Hematopoietic multipotent progenitor cell (in vitro differentiated cells): ENCODE measurements around the gene CNKSR1. TPM values are rescaled to one million over a fixed set of nuclear protein-coding genes. Genes with fewer than 3 reads are reported as not detected.

ENCODE experiments used
- DNase-seq, 3 donors: peaks; one replicate each; pipeline ENCODE4 v3.0.0-alpha.2; 2011 to 2015; ENCODE audit warnings: low read depth in 2 of 3, low spot score in 2 of 3
- total RNA-seq: library from RNA; depleted of rRNA; stranded (reverse); fragments of >200 nt; gene quantifications from one replicate; pipeline ENCODE4 v1.2.3, GENCODE V29; 2012

Gene CNKSR1, protein sequence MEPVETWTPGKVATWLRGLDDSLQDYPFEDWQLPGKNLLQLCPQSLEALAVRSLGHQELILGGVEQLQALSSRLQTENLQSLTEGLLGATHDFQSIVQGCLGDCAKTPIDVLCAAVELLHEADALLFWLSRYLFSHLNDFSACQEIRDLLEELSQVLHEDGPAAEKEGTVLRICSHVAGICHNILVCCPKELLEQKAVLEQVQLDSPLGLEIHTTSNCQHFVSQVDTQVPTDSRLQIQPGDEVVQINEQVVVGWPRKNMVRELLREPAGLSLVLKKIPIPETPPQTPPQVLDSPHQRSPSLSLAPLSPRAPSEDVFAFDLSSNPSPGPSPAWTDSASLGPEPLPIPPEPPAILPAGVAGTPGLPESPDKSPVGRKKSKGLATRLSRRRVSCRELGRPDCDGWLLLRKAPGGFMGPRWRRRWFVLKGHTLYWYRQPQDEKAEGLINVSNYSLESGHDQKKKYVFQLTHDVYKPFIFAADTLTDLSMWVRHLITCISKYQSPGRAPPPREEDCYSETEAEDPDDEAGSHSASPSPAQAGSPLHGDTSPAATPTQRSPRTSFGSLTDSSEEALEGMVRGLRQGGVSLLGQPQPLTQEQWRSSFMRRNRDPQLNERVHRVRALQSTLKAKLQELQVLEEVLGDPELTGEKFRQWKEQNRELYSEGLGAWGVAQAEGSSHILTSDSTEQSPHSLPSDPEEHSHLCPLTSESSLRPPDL
- 5.9 TPM for total RNA-seq

DNA sequence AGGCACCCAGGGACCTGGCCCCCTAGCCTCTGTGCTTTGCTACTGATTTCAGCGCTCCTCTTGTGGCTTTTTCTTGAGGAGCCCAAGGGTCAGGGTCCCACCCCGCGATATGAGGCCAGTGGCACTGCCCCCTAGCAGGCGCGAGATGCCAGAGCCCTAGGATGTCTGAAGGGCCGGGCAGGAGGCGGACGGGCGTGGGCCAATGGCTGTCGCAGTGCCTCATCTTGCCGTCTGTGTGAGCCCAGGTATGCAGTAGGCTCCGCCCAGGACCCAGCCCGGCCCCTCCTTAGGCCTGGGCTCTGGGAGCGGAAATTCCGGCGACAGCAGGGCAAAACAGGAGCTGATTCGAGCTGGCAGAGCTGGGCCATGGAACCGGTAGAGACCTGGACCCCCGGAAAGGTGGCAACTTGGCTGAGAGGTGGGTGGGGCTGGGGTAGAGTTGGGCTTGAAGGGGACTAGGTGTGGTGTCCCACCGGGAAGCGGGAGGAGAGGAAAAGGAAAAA, at the start of gene CNKSR1:
CNKSR1 (plus strand) TSS at position 310 of the 503 bp plus-strand sequence; CDS start at position 367, 57 bp downstream.
- DNase-seq, result no peak

DNA sequence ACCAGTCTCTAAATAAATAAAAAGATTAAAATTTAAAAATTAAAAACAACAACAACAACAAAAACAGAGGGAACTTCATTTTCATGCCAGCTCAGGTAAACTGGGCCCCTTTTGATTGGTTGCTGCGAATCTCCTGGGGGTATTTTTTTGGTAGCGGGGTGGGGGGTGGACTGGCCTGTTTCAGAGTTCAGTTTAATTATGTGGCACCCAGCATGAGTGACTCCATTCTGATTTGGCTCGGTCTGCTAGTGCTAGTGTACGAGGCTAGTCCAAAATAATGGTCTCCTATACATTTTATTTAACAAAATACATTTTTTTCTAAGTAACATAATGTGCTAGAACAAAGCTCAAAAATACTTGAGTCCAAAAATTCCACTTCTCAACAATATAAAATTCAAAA, 47.5 kb upstream of the CNKSR1 start:
- DNase-seq, result no peak

DNA sequence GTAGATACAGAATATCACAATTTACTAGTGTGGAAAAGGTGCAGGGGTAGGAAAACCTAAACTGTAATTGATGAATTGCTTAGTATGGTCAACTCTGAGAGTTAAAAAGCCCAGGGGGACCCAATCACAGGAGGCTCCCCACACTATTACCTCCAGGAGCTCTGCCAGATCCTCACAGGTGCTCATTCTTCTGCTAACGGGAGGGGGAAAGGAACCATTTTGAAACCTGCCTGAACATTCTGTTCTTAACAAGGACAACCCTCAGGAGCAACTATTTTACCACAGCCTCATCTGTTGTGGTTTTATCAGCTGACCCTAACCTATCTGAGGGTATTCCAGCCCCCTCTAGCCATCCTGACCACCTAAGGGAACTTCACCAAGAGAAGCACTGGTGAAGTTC, 46.6 kb upstream of the CNKSR1 start:
- no peak for DNase-seq

DNA sequence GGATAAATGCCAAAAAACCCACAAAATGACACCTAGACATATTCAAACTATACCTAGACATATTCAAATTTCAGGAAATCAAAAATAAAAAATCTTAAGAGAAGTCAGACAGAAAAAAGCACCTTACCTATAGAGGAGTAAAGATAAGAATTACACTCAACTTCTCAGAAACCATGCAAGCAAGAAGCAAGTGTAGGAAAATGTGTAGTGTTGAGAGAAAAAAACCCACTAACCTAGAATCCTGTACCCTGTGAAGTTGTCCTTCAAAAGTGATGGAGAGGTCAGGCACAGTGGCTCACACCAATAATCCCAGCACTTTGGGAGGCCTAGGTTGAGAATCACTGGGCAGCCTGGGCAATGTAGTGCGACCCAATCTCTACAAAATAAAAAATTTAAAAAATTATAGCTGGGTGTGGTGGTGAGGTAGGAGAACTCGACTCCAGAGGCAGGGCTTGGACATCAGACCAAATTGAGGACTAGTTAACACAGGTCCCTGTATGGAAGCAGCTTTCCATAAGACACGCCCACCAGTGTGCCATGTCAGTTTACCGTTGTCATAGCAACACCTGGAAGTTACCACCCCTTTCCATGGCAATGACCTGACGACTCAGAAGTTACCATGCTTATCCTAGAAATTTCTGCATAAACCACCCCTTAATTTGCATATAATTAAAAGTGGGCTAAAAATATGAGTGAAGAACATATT, 45.0 kb upstream of the CNKSR1 start:
- peak in 1 of 3 donors; percentile 51 for DNase-seq

DNA sequence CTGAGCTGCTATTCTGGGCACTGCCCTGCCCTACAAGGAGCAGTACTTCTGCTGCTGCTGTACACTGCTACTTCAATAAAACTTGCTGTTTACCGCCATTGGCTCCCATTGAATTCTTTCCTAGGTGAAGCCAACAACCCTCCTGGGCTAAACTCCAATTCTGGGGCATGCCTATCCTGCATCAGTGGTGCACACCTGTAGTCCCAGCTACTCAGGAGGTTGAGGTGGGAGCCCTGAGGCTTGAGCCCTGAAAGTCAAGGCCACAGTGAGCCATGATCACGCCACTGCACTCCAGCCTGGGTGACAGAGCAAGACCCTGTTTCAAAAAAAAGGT, 44.5 kb upstream of the CNKSR1 start:
- no peak for DNase-seq

DNA sequence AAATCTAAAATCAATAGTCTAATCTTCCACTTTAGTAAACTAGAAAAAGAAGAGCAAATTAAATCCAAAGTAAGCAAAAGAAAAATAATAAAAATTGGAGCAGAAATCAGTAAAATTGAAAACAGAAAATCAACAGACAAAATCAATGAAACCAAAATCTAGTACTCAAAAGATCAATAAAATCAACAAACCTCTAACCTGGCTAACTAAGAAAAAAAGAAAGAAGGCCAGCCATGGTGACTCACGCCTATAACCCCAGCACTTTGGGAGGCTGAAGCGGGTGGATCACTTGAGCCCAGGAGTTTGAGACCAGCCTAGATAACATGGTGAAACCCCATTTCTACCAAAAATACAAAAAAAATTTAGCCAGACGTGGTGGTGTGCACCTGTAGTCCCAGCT, 42.8 kb upstream of the CNKSR1 start:
- DNase-seq, result no peak

DNA sequence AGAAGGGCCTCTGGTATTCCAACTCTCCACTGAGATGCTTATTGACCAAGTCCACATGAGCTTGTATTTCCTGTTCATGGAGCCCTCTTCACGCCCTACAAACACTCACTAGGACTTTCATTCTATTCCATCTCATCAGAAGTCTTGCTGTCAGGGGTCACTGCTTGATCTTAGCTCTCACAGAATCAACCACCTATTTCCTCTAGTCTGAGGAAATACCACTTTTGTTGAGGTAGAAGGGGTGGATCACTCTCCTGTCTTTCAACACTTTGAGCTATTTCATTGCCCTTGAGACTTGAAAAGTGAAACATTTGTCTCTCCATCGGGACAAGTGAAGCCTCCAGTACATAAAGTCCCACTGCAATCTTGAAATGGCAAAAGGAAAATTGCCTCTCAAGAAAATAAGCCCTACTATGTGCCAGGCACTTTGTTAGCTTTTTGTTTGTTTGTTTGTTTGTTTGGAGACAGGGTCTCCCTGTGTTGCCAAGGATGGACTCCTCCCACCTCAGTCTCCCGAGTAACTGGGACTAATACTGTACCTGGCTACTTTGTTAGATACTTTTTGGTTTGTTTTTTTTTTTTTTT, 38.2 kb upstream of the CNKSR1 start:
- DNase-seq, result no peak

DNA sequence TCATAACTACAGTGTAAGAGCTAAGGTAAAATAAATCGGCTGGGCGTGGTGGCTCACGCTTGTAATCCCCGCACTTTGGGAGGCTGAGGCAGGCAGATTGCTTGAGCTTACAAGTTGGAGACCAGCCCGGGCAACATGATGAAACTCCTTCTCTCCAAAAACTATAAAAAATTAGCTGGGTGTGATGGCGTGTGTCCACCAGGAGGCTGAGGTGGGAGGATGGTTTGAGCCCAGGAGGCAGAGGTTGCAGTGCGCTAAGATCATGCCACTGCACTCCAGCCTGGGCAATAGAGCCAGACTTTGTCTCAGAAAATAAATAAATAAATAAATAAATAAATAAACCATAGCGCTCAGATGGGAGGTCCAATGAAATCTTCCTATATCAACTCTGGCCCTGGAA, 35.1 kb upstream of the CNKSR1 start:
- peak in 1 of 3 donors; percentile 40 for DNase-seq

DNA sequence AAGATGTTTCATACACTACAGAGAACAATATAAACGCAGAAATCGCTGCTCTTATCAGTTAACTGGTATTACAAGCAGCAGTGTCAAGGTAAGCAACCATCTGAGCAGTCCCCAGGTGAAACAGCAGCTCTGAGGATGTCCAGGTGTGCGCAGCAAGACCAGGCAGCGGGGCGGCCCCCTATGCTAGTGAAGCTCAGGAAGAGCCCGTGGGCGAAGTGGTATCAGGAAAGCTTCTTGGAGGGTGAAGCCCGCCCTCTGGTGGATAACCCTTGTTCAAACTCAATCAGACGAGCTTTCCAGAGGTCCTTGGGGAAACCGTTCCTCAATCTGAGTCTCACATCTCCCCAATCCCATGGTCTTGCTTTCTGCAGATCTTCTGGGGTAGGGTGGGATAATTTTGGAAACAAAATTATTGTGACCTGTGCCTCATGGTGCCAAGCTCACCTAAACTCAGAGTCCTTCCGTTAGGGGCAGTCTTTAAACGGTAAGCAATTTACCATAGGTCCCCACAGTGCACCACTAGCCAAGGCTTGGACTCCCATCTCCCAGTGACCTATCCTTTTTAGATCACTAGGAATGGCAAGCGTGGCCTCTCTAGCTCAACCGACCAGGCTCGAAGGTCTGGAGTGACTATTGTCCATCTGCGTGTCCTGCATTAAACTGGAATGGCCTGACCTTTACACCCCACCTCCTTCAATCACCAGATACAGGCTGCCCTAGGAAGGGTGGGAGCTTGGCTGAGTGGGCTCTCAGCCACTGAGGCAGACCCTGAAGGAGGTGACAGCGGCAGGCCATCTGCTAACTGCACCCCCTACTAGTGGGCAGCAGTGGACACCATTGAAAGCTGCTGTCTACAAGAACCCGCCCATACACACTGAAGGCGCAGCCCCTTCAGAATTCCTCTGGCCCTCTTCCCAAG, 32.0 kb upstream of the CNKSR1 start:
- DNase-seq, result peak; percentile 57 to 83 (median 73)

DNA sequence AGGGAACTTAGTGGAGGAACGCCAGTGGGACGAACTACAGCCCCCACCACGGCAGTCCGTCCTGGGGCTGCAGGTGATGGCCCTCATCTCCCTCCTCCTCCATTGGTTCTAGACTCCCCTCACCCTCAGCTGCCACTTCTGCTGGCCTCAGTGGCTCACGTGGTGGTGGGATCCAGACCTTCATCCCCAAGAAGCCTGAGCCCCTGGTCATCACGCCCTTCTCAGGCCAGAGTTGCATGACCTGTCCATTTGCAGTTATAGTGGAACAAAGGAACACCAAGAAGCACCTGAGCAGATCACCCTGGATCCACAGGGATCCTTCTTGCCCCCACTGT, 31.4 kb upstream of the CNKSR1 start:
- no peak for DNase-seq

DNA sequence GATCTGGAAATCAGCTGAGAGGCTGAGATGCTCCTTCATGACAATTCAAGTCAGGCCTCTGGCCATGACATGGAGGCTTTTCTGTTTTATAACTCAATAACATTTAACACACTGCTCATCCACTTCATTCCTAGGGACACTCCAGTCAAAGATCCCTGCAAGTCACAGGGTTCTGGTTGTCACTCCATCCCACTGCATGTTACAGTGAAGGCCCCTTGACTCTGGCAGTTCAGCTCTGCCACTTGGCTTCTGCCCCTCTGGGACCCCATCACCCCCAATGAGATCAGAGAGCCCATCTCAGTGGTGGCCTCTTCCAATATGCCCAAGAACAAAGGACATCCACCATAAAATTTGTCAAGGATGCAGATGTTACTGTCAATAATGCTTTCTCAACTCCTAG, 28.4 kb upstream of the CNKSR1 start:
- DNase-seq, result no peak

DNA sequence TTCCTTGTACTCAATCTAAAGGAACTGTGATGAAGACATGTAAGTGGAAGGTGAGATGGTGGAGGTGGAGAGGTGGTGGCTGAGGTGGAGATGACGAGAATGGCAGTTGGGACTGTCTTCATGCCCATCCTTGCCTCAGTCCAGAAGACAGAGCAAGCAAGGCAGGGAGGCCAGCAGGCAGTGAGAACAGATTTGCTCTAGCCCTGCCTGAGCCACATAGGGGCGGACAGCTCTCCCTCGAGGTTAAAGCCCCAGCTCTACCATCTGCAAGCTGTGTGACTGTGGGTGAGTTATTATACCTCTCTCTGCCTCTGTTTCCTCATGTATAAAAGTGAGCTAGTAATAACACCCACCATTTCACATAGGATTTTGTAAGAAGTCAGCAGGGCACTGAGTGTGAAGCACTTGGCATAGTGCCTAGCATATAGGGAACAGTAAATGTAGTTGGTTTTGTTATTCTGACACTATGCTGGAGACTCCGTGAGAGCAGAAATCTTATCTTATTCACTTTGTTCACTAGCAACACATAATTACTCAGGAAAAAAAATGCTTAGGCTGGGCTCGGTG, 23.2 kb upstream of the CNKSR1 start:
- no peak for DNase-seq

DNA sequence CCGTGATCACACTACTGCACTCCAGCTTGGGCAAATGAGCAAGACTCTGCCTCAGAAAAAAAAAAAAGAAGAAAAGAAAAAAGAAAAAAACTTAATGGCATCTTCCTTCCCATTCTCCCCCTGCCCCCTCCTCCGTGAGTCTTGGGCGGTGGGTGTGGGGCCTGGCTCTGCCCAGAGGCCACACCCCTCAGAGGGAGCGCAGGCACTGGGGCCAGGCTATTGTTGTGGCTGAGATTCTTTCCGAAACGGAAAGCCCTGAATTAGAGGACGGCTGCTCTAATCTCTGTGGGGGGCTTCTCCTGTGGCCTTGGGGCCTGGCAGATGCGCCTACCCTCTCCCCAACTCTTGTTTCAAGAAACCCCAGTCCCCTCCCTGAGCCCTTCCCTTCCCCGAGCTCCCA, 22.5 kb upstream of the CNKSR1 start:
- no peak for DNase-seq

DNA sequence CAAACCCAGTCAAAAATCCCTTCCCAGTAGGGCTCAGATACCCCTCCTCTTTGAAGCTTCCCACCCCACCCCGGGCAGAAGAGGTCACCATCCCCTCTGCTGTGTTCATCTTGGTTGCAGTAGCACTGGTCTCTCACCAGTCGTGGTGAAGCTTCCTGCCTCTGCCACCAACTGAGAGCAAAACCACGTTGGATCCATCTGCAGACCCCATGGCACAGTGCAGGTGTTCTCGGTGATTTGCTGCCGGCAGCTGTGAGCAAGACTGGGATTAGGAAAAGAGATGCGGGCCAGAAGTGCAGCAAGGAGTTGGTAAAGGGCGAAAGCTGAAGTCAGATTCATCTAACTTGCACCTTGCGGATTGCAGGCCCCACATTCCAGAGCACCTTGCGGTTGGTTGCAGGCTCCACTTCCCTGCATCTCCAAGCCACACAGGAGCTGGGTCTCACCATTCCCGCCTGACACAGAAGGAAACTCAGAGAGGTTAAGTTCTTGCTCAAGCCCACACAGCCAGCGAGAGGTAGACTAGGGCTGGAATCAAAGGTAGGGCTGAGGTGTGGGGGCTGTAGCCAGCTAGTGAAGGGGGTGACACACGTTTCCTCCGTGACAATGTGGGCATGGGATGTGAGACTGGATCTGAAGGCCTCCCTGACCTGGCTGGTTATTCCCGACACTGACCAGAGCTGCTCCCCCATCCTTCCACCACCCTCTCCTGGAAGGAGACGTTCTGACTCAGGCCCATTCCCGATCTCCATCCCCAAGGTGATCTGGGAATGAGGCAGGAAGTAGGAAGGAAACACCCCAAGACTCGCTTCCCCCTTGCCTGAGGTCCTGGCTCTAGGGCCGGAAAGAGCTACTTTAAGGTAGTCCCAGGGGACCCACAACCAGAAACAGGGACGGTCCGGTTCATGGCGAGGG, 21.7 kb upstream of the CNKSR1 start:
- no peak for DNase-seq

DNA sequence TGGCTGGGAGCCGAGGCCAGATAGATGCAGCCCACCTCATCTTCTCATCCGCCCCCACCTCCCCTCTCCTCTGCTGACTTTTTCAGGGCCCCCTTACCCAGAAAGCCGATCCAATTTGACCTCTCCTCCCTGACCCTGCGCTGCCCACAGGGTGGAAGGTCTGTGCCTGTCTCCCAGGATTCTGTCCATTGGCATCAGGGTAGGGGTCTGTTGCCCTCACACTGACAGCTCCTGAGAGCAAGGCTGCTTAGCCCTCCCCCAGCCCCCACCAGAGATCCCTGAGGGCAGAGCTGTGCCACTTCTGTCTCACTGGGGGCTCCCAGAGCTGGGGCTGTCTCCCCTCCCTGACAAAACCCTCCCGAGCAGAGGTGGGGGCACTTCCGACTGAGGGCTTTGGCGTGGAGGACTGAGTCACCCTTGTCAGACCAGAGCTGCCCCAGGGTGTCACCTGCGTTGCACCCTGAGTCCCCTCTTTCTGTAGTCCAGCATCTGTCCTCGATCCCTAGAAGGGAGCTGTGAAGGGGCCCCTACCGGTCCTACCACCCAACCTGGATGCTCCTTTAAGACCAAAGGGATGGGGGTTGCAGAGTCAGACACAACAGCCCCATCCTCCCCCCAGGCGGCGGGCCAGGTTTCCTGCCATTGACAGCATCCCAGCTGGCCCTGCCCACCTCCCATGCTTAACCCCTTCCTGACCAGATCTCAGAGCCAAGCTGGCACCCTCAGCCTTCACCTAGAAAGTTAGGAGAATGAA, 20.8 kb upstream of the CNKSR1 start:
- peak in 1 of 3 donors; percentile 66 for DNase-seq

DNA sequence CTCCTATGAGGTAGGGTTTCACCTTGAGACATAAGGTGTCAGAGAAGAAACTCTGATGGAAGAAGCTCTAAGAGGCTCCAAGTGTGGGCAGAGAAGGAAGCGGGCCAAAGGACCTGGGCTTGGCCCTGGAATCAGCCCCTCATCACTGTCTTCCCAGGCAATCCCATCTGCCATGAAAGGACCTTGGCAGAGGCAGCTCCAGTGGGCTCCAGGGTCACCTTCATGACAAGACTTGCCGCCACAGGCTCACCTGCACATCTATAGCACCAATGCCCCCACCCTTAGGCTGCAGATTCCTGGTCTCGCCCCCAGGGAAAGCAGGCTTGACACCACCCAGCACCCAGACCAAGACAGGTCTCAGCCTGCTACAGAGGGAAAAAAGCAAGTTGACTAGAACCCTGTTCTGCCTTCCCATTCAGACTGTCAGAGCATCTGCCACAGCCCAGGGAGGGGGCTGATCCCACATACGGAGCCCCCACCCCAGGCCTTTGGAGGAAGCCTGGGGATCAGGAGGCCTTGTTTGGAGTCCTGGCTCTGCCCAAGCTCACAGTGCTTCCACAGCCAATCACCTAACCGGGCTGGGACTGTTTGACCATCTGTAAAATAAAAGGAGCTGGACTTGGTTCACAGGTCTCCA, 18.9 kb upstream of the CNKSR1 start:
- no peak for DNase-seq

DNA sequence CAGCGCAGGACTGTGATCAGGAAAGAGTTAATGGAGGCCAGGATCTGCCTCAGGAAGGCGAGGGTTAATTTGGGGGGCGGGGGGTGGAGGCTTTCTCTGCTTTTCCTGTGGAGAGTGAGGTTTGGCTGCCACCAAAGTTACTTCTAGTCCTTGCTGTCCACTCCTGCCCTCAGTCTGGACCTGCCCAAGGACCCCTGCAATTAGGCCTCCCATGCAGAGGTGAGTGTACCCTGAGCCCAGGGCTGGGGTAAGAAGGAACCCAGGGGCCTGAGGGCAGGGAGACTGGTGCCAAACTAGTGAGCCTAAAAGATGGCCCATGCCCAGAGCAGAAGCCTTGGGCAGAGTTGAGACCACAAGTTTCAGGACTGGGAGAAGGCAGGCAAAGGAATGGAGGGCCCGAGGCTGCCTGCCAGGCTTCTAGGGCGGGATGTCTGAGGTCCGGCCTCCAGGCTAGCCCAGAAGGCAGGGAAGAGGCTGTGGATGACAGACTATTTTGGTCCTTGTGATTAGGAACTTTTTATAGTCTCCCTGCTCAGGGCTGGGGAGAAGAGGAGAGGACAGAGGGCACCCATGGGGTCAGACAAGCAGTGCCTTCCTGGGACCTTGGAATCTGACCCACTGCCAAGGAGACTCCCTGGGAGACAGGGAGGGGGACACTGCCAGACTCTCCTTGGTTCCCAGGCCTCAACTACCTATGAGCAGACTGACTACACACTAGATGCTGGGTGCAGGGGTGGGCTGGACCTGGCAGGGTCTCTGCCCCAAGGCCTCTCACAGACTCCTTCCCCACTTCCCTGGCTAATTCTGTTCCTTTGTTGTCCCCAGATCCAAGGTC, 18.2 kb upstream of the CNKSR1 start, which contains the start of gene FAM110D:
FAM110D (plus strand) TSS at position 172 of the 835 bp plus-strand sequence. CDS start 2,213 bp downstream, outside the sequence.
- no peak for DNase-seq
